GM21526 (cell line): ENCODE measurements around the gene GATAD2A.

Source experiments
- ATAC-seq: cut with Tn5 transposase; IDR thresholded peaks from one replicate; pipeline ENCODE4 v1.9.1; 2021; ENCODE audit warnings: moderate library complexity; ENCODE audit not compliant: unreplicated experiment, low FRiP score

GATAD2A gene

GRCh38 chr19:19487077-19487949 is 81.8 kb downstream of the GATAD2A start:
- no peak for ATAC-seq

- no peak for ATAC-seq
Measured at GRCh38 chr19:19487950-19488874, 82.7 kb downstream of the GATAD2A start.

GRCh38 chr19:19488875-19489690 is 83.6 kb downstream of the GATAD2A start:
- ATAC-seq = peak; percentile 40

GRCh38 chr19:19489804-19490204 is 84.3 kb downstream of the GATAD2A start:
- ATAC-seq = no peak

- ATAC-seq = no peak
Measured at GRCh38 chr19:19490214-19490968, 84.9 kb downstream of the GATAD2A start.

- no peak for ATAC-seq
Measured at GRCh38 chr19:19491321-19492025, 86.0 kb downstream of the GATAD2A start.

GRCh38 chr19:19492026-19492610 is 86.6 kb downstream of the GATAD2A start:
- no peak for ATAC-seq

- ATAC-seq = no peak
Measured at GRCh38 chr19:19493841-19494546, 88.5 kb downstream of the GATAD2A start.

GRCh38 chr19:19495614-19496603 is 90.4 kb downstream of the GATAD2A start:
- no peak for ATAC-seq

- no peak for ATAC-seq
Measured at GRCh38 chr19:19498255-19498991, 92.9 kb downstream of the GATAD2A start.

- no peak for ATAC-seq
Measured at GRCh38 chr19:19499272-19499995, 94.0 kb downstream of the GATAD2A start.

GRCh38 chr19:19500975-19501644 is 95.6 kb downstream of the GATAD2A start:
- no peak for ATAC-seq

- no peak for ATAC-seq
Measured at GRCh38 chr19:19501798-19502197, 96.3 kb downstream of the GATAD2A start.

GRCh38 chr19:19502281-19502680 is 96.8 kb downstream of the GATAD2A start:
- ATAC-seq = no peak
